Natural killer cell (primary cell): ENCODE measurements around the gene KRT31. TPM values are rescaled to one million over a fixed set of nuclear protein-coding genes. Genes with fewer than 3 reads are reported as not detected.

Experiments
- ATAC-seq, 3 donors: fragments of 150-1000 bp in 2 of 3; fragments of 200-7000 bp in 1 of 3; cut with Tn5 transposase; 1 replicate in 1 of 3; 2 replicates in 2 of 3; pipeline ENCODE4 v1.10.0; 2021; ENCODE audit warnings: mild to moderate bottlenecking in 2 of 3, moderate library complexity in 2 of 3
- DNase-seq, 2 donors: peaks; one replicate each; pipeline versions ENCODE4 v3.0.0 to v3.0.0-alpha.2; 2013 to 2021; ENCODE audit warnings: mixed read lengths in 1 of 2
- H3K27ac ChIP-seq: one replicate; pipeline ENCODE4 v1.5.1; 2013; ENCODE audit warnings: mild to moderate bottlenecking, low read length
- H3K27me3 ChIP-seq: one replicate; pipeline ENCODE4 v1.6.1; 2013; ENCODE audit warnings: low read length; ENCODE audit not compliant: control insufficient read depth, insufficient read depth
- H3K36me3 ChIP-seq: one replicate; pipeline ENCODE4 v1.6.1; 2013; ENCODE audit warnings: low read length; ENCODE audit not compliant: control insufficient read depth, insufficient read depth
- H3K4me1 ChIP-seq: one replicate; pipeline ENCODE4 v1.6.1; 2013; ENCODE audit warnings: low read length; ENCODE audit not compliant: control insufficient read depth, insufficient read depth
- H3K4me3 ChIP-seq: one replicate; pipeline ENCODE4 v1.5.1; 2013; ENCODE audit warnings: low read length
- H3K9me3 ChIP-seq: one replicate; pipeline ENCODE4 v1.6.1; 2013; ENCODE audit warnings: low read length; ENCODE audit not compliant: control insufficient read depth, insufficient read depth
- H3K27ac Mint-ChIP-seq, 2 donors: one replicate each; pipeline ENCODE4 v1.8.0; 2022; ENCODE audit warnings: mild to moderate bottlenecking in 2 of 2, mixed read lengths in 2 of 2, moderate library complexity in 1 of 2
- H3K27me3 Mint-ChIP-seq, 2 donors: one replicate each; pipeline ENCODE4 v1.8.0; 2022; ENCODE audit warnings: low read depth in 2 of 2, mixed read lengths in 2 of 2
- H3K36me3 Mint-ChIP-seq: one replicate; pipeline ENCODE4 v1.8.0; 2022; ENCODE audit warnings: mixed read lengths
- H3K4me1 Mint-ChIP-seq, 2 donors: one replicate each; pipeline ENCODE4 v1.8.0; 2022; ENCODE audit warnings: mixed read lengths in 2 of 2
- H3K4me3 Mint-ChIP-seq: one replicate; pipeline ENCODE4 v1.8.0; 2022; ENCODE audit warnings: mild to moderate bottlenecking, moderate library complexity, mixed read lengths
- H3K9me3 Mint-ChIP-seq, 2 donors: one replicate each; pipeline ENCODE4 v1.8.0; 2022; ENCODE audit warnings: mixed read lengths in 2 of 2
- WGBS: methylation state at CpG from one replicate; pipeline ENCODE4 v1.1.7; 2013; ENCODE audit warnings: missing lambda C conversion rate; ENCODE audit not compliant: insufficient coverage; 5-methylcytosine and 5-hydroxymethylcytosine counted together
- intact Hi-C: fragments of 100-400 bp; cut with micrococcal nuclease; formaldehyde crosslinking; loops from one replicate; pipeline ENCODE4 v1.14.2; 2022
- total RNA-seq, 4 donors: library from RNA; stranded (reverse); fragments of 120-200 nt in 1 of 4; gene quantifications; one replicate each; pipeline versions ENCODE4 v1.2.3 to v1.2.4, GENCODE V29; 2013 to 2022
- TF ChIP-seq, protein P1 (sequence below): fragments of 200-600 bp; IDR thresholded peaks from one replicate; pipeline ENCODE4 v1.8.0; 2022; ENCODE audit warnings: antibody characterized with exemption

Gene KRT31
- not detected for total RNA-seq
- total RNA-seq (2013): not detected

DNA sequence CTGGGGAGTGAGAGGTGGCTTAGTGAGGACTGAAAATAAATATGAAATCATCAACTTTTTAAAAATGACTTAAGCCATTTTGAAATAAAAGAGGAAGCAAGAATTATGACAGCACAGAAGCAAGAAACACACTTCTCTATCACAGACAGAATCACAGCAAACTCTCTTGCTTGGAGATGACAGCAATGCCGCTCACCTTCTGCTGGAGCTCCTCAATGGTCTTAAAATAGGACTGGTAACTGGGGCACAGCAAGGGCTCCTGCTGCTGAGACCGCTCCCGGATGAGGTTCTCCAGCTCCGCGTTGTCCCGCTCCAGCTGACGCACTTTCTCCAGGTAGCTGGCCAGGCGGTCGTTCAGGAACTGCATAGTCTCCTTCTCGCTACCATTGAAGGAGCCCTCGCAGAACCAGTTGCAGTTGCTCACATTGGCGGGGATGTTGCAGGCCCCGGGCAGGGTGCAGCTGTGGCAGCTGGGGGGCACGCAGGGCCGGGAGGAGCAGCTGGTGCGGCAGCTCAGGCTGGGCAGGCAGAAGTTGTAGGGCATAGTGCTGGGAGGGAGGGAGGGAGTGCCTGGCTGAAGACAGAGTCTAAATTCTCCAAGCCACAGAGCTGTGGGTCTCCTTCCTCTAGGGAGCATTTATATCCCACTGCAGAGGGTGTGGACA is at the start of gene KRT31:
Gene KRT31 (minus strand): TSS at position 613 of the 665 bp plus-strand sequence. CDS start 69 bp downstream, at position 544.
- no peaks in the 10 kb centered on the region for H3K9me3 Mint-ChIP-seq
- H3K27me3 Mint-ChIP-seq: peaks cover 13 to 17% of the 10 kb centered on the region in 2 donors
- no peak within 1 kb of the TSS for H3K4me3 Mint-ChIP-seq
- no peaks in the 10 kb centered on the region for H3K36me3 ChIP-seq
- WGBS: 86% methylated on average over 16 of the region's 16 CpGs
- no peaks in the 10 kb centered on the region for H3K4me1 Mint-ChIP-seq
- no peak for DNase-seq
- no peak for ATAC-seq
- H3K36me3 Mint-ChIP-seq: no peaks in the 10 kb centered on the region
- H3K27ac ChIP-seq: no peak within 1 kb of the TSS
- H3K4me3 ChIP-seq: no peak within 1 kb of the TSS
- H3K4me1 ChIP-seq: no peaks in the 10 kb centered on the region
- intact Hi-C loops: no loop called here
- TF ChIP-seq, protein P1, sequence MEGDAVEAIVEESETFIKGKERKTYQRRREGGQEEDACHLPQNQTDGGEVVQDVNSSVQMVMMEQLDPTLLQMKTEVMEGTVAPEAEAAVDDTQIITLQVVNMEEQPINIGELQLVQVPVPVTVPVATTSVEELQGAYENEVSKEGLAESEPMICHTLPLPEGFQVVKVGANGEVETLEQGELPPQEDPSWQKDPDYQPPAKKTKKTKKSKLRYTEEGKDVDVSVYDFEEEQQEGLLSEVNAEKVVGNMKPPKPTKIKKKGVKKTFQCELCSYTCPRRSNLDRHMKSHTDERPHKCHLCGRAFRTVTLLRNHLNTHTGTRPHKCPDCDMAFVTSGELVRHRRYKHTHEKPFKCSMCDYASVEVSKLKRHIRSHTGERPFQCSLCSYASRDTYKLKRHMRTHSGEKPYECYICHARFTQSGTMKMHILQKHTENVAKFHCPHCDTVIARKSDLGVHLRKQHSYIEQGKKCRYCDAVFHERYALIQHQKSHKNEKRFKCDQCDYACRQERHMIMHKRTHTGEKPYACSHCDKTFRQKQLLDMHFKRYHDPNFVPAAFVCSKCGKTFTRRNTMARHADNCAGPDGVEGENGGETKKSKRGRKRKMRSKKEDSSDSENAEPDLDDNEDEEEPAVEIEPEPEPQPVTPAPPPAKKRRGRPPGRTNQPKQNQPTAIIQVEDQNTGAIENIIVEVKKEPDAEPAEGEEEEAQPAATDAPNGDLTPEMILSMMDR: no peak
- no peaks in the 10 kb centered on the region for H3K9me3 ChIP-seq
- no peak within 1 kb of the TSS for H3K27ac Mint-ChIP-seq
- no peaks in the 10 kb centered on the region for H3K27me3 ChIP-seq

DNA sequence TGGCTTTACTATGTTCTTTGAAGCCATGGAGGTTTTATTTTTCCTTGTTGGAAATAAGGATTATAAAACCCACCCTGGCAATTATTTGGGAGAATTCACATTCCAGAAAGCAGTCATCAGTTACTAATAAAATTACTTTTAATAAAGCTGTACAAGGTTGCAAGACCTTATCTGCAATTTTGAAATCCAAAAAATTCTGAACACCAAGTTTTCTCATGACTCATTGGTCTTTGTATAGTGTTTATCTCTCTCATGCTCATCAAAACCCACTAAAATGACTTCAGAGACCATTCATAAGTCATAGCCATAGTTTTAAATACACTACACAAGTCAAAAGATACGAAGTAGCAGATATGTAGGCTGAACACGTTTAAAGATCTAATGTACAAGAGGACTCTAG is 49.4 kb upstream of the KRT31 start:
- intact Hi-C loops: no loop called here
- Histone ChIP-seq H3K4me3 (no peak overlapping the region), H3K4me1 (no peaks in the 10 kb centered on the region), H3K27ac (no peak overlapping the region), H3K27me3 (no peaks in the 10 kb centered on the region), H3K9me3 (no peaks in the 10 kb centered on the region), H3K36me3 (no peaks in the 10 kb centered on the region)
- ATAC-seq (no peak), DNase-seq (no peak)
- Mint-ChIP-seq H3K4me3 (no peak overlapping the region), H3K27ac (no peak overlapping the region), H3K27me3 (peaks cover 28 to 58% of the 10 kb centered on the region in 2 donors), H3K9me3 (no peaks in the 10 kb centered on the region), H3K4me1 (no peaks in the 10 kb centered on the region), H3K36me3 (no peaks in the 10 kb centered on the region)
- TF ChIP-seq, protein P1: no peak
- 63% methylated on average over 2 of the region's 2 CpGs for WGBS

DNA sequence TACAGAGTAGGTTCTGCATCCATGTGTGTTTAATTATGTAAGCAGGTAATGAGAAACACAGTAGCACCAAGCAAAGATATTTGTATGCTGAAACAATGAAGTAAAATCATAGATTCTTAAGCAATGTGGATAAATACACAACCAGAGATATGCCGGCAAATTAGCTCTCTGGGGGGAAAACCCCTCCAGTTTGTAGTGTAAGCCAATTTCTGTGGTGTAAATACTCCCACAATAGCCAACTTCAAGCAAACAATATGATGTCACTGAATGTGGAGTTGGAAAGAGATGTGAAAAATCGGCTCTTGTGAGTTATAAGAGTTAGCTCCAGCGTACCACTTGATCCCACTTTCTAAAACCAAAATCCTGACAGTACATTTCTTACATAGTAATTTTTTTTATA is 47.2 kb upstream of the KRT31 start:
- TF ChIP-seq, protein P1: no peak
- intact Hi-C loops: no loop called here
- Histone ChIP-seq H3K9me3 (no peaks in the 10 kb centered on the region), H3K4me1 (no peaks in the 10 kb centered on the region), H3K27me3 (no peaks in the 10 kb centered on the region), H3K4me3 (no peak overlapping the region), H3K27ac (no peak overlapping the region), H3K36me3 (no peaks in the 10 kb centered on the region)
- peaks cover 18 to 57% of the 10 kb centered on the region in 2 donors for H3K27me3 Mint-ChIP-seq
- DNase-seq (no peak), ATAC-seq (no peak)
- H3K4me1 Mint-ChIP-seq: no peaks in the 10 kb centered on the region
- H3K27ac Mint-ChIP-seq: no peak overlapping the region
- H3K36me3 Mint-ChIP-seq: no peaks in the 10 kb centered on the region
- H3K9me3 Mint-ChIP-seq: no peaks in the 10 kb centered on the region
- no CpG with 5 or more reads among the region's 3 CpGs for WGBS
- H3K4me3 Mint-ChIP-seq: no peak overlapping the region

- ATAC-seq (no peak), DNase-seq (no peak)
- H3K27ac ChIP-seq: no peak overlapping the region
- no peaks in the 10 kb centered on the region for H3K4me1 ChIP-seq
- no peak overlapping the region for H3K4me3 ChIP-seq
- no peaks in the 10 kb centered on the region for H3K9me3 ChIP-seq
- Mint-ChIP-seq H3K36me3 (no peaks in the 10 kb centered on the region), H3K4me3 (no peak overlapping the region), H3K9me3 (no peaks in the 10 kb centered on the region), H3K27me3 (peaks cover 20 to 58% of the 10 kb centered on the region in 2 donors), H3K4me1 (no peaks in the 10 kb centered on the region), H3K27ac (no peak overlapping the region)
- 65% methylated on average over 1 of the region's 1 CpG for WGBS
- no peaks in the 10 kb centered on the region for H3K36me3 ChIP-seq
- TF ChIP-seq, protein P1: no peak
- no peaks in the 10 kb centered on the region for H3K27me3 ChIP-seq
- intact Hi-C loops: no loop called here
Measured at GRCh38 chr17:41444186-41444585, 46.8 kb upstream of the KRT31 start.
